Activated naive CD8-positive, alpha-beta T cell treated with anti-CD3 and anti-CD28 coated beads, Interleukin-2, amount 50 U/mL, for 24 hours (primary cell): Measurements from ENCODE around the gene KRTAP9-4.

Experiments used
- ATAC-seq: fragments of 150-1000 bp; cut with Tn5 transposase; one replicate; pipeline ENCODE4 v1.10.0; 2021
- DNase-seq: peaks from one replicate; pipeline ENCODE4 v3.0.0; 2021
- H3K27ac Mint-ChIP-seq: one replicate; pipeline ENCODE4 v1.8.0; 2021; ENCODE audit warnings: mild to moderate bottlenecking, mixed read lengths
- H3K27me3 Mint-ChIP-seq: one replicate; pipeline ENCODE4 v1.8.0; 2021; ENCODE audit warnings: mixed read lengths
- H3K36me3 Mint-ChIP-seq: one replicate; pipeline ENCODE4 v1.8.0; 2021; ENCODE audit warnings: low read depth, mixed read lengths
- H3K4me1 Mint-ChIP-seq: one replicate; pipeline ENCODE4 v1.8.0; 2021; ENCODE audit warnings: mixed read lengths
- H3K4me3 Mint-ChIP-seq: one replicate; pipeline ENCODE4 v1.8.0; 2021; ENCODE audit warnings: mild to moderate bottlenecking, moderate library complexity, mixed read lengths
- H3K9me3 Mint-ChIP-seq: one replicate; pipeline ENCODE4 v1.8.0; 2021; ENCODE audit warnings: mixed read lengths

The KRTAP9-4 gene

GRCh38 chr17:41287050-41287449, 37.6 kb downstream of the KRTAP9-4 start:
- H3K9me3 Mint-ChIP-seq: no peaks in the 10 kb centered on the region
- no peak overlapping the region for H3K4me3 Mint-ChIP-seq
- H3K27ac Mint-ChIP-seq: no peak overlapping the region
- ATAC-seq: no peak
- no peaks in the 10 kb centered on the region for H3K36me3 Mint-ChIP-seq
- no peaks in the 10 kb centered on the region for H3K27me3 Mint-ChIP-seq
- H3K4me1 Mint-ChIP-seq: peaks cover 10% of the 10 kb centered on the region
- DNase-seq: no peak

- Mint-ChIP-seq H3K27ac (no peak overlapping the region), H3K9me3 (peaks cover 3% of the 10 kb centered on the region), H3K27me3 (no peaks in the 10 kb centered on the region), H3K36me3 (no peaks in the 10 kb centered on the region), H3K4me1 (no peaks in the 10 kb centered on the region), H3K4me3 (no peak overlapping the region)
- ATAC-seq (no peak), DNase-seq (no peak)
These were observed 44.5 kb downstream of the KRTAP9-4 start for GRCh38 chr17:41294016-41294415.

- Mint-ChIP-seq H3K27ac (no peak overlapping the region), H3K27me3 (no peaks in the 10 kb centered on the region), H3K9me3 (peaks cover 10% of the 10 kb centered on the region), H3K36me3 (no peaks in the 10 kb centered on the region), H3K4me3 (no peak overlapping the region), H3K4me1 (peaks cover 9% of the 10 kb centered on the region)
- no peak for ATAC-seq
- no peak for DNase-seq
These were observed 47.4 kb downstream of the KRTAP9-4 start for GRCh38 chr17:41296846-41297245.

- no peaks in the 10 kb centered on the region for H3K27me3 Mint-ChIP-seq
- no peak overlapping the region for H3K4me3 Mint-ChIP-seq
- H3K27ac Mint-ChIP-seq: no peak overlapping the region
- peaks cover 10% of the 10 kb centered on the region for H3K9me3 Mint-ChIP-seq
- DNase-seq (no peak), ATAC-seq (no peak)
- peaks cover 12% of the 10 kb centered on the region for H3K4me1 Mint-ChIP-seq
- no peaks in the 10 kb centered on the region for H3K36me3 Mint-ChIP-seq
These were observed 49.1 kb downstream of the KRTAP9-4 start for GRCh38 chr17:41298458-41299135.
